Measurements from ENCODE around the gene NDUFAF8. TPM values are rescaled to one million over a fixed set of nuclear protein-coding genes. Genes with fewer than 3 reads are reported as not detected.
"Not testable (repeated sequence)": the region's sequence is repeated elsewhere in the genome, so short reads cannot be mapped to it uniquely, and the experiment has no call there.

Gene NDUFAF8
- total RNA-seq, 1 donor from 2014 or later, result 47.6 TPM

GRCh38 chr17:81222620-81222905 is 16.6 kb upstream of the NDUFAF8 start:
- no peak overlapping the region for H3K27ac Mint-ChIP-seq
- peak overlapping the region; percentile 66 for H3K4me3 Mint-ChIP-seq
- no peak for DNase-seq (ENCODE audit: low spot score in 2 of 2, unreplicated experiment in 2 of 2)
- H3K4me1 Mint-ChIP-seq, result peaks cover 15% of the 10 kb centered on the region
- H3K36me3 Mint-ChIP-seq, result peaks cover 3% of the 10 kb centered on the region
- TF ChIP-seq CTCF (IDR thresholded peaks at IDR 0.05; ENCODE audit: unreplicated experiment), result no peak
- H3K27me3 Mint-ChIP-seq (ENCODE audit: low read depth), result no peaks in the 10 kb centered on the region
- peaks cover 5% of the 10 kb centered on the region for H3K9me3 Mint-ChIP-seq

GRCh38 chr17:81222906-81223761 is 16.0 kb upstream of the NDUFAF8 start, which contains the start of gene CEP131:
Gene CEP131 (minus strand): TSS chr17:81222965. CDS start chr17:81220056, 2,909 bp downstream.
- peak within 1 kb of the TSS; percentile 87 for H3K27ac Mint-ChIP-seq
- H3K36me3 Mint-ChIP-seq, result peaks cover 6% of the 10 kb centered on the region
- H3K4me3 Mint-ChIP-seq, result peak within 1 kb of the TSS; percentile 74
- peak; percentile 99 for DNase-seq (ENCODE audit: low spot score in 2 of 2, unreplicated experiment in 2 of 2)
- peaks cover 5% of the 10 kb centered on the region for H3K9me3 Mint-ChIP-seq
- no peak for TF ChIP-seq CTCF (IDR thresholded peaks at IDR 0.05; ENCODE audit: unreplicated experiment)
- no peaks in the 10 kb centered on the region for H3K27me3 Mint-ChIP-seq (ENCODE audit: low read depth)
- peaks cover 15% of the 10 kb centered on the region for H3K4me1 Mint-ChIP-seq

- TF ChIP-seq CTCF (IDR thresholded peaks at IDR 0.05; ENCODE audit: unreplicated experiment), result no peak
- H3K27ac Mint-ChIP-seq, result peak overlapping the region; percentile 87
- no peaks in the 10 kb centered on the region for H3K27me3 Mint-ChIP-seq (ENCODE audit: low read depth)
- H3K4me3 Mint-ChIP-seq, result peak overlapping the region; percentile 74
- peaks cover 10% of the 10 kb centered on the region for H3K36me3 Mint-ChIP-seq
- peaks cover 5% of the 10 kb centered on the region for H3K9me3 Mint-ChIP-seq
- H3K4me1 Mint-ChIP-seq, result peaks cover 15% of the 10 kb centered on the region
- DNase-seq (ENCODE audit: low spot score in 2 of 2, unreplicated experiment in 2 of 2), result no peak
Observed at GRCh38 chr17:81223762-81224130, 15.4 kb upstream of the NDUFAF8 start.

GRCh38 chr17:81227630-81228029 is 11.5 kb upstream of the NDUFAF8 start:
- not testable (repeated sequence) for H3K4me3 Mint-ChIP-seq; DNase-seq (ENCODE audit: low spot score in 2 of 2, unreplicated experiment in 2 of 2); H3K9me3 Mint-ChIP-seq; H3K27me3 Mint-ChIP-seq (ENCODE audit: low read depth); H3K27ac Mint-ChIP-seq; H3K4me1 Mint-ChIP-seq
- peaks cover 23% of the 10 kb centered on the region for H3K36me3 Mint-ChIP-seq

- Mint-ChIP-seq H3K9me3 (peaks cover 5% of the 10 kb centered on the region), H3K4me1 (peaks cover 6% of the 10 kb centered on the region), H3K36me3 (peaks cover 23% of the 10 kb centered on the region), H3K4me3 (no peak overlapping the region), H3K27ac (no peak overlapping the region), H3K27me3 (ENCODE audit: low read depth) (no peaks in the 10 kb centered on the region)
- DNase-seq (ENCODE audit: low spot score in 2 of 2, unreplicated experiment in 2 of 2), result no peak
- TF ChIP-seq CTCF (IDR thresholded peaks at IDR 0.05; ENCODE audit: unreplicated experiment), result no peak
Observed at GRCh38 chr17:81228420-81228819, 10.7 kb upstream of the NDUFAF8 start.

GRCh38 chr17:81228834-81229665 is 10.1 kb upstream of the NDUFAF8 start:
- no peak for DNase-seq (ENCODE audit: low spot score in 2 of 2, unreplicated experiment in 2 of 2)
- no peaks in the 10 kb centered on the region for H3K4me1 Mint-ChIP-seq
- H3K36me3 Mint-ChIP-seq, result peaks cover 23% of the 10 kb centered on the region
- no peak overlapping the region for H3K4me3 Mint-ChIP-seq
- H3K27me3 Mint-ChIP-seq (ENCODE audit: low read depth), result no peaks in the 10 kb centered on the region
- peaks cover 5% of the 10 kb centered on the region for H3K9me3 Mint-ChIP-seq
- TF ChIP-seq CTCF (IDR thresholded peaks at IDR 0.05; ENCODE audit: unreplicated experiment), result no peak
- H3K27ac Mint-ChIP-seq, result no peak overlapping the region

Data from mesothelial cell of epicardium (in vitro differentiated cells).